Upper lobe of left lung (tissue), 4 donors: ENCODE data around the gene CTNNA1.

Source experiments
- POLR2A ChIP-seq, 4 donors: fragments of 450-650 bp; IDR thresholded peaks; one replicate each; pipeline ENCODE4 v1.5.1; 2016 to 2017; ENCODE audit warnings: antibody characterized with exemption in 4 of 4, mild to moderate bottlenecking in 2 of 4
- POLR2AphosphoS5 ChIP-seq, 2 donors: sonication (generic); formaldehyde crosslinking; IDR thresholded peaks; one replicate each; pipeline ENCODE4 v1.5.1; 2017; ENCODE audit warnings: antibody characterized with exemption in 2 of 2
- TF ChIP-seq, protein P1 (sequence below), 6 experiments: fragments of 450-650 bp in 4 of 6; fragments of 200-600 bp in 2 of 6; sonication (generic) in 2 of 6; IDR thresholded peaks; one replicate each; pipeline ENCODE4 v1.5.1; 2016 to 2019; ENCODE audit warnings: antibody characterized with exemption in 6 of 6

DNA sequence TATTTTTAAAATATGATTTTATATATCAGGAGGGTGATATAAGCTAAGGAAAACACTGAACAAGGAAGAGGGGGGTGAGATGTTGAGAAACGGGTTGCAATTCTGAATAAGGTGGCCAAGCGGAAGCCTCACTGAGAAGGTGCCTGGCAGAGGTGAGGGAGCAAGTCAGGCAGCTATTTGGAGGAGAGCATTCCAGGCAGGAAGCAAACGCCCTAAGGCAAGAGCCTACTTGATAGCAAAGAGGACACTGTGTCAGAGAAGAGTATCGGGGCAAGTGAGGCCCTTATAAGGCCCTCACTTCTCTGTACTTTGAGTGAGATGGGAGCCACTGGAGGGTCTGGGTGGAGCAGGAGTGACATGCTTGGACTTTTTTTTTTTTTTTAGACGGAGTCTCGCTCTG is 8.0 kb upstream of the CTNNA1 start:
- no peak for TF ChIP-seq POLR2A (IDR thresholded peaks at IDR 0.05)
- TF ChIP-seq, protein P1, sequence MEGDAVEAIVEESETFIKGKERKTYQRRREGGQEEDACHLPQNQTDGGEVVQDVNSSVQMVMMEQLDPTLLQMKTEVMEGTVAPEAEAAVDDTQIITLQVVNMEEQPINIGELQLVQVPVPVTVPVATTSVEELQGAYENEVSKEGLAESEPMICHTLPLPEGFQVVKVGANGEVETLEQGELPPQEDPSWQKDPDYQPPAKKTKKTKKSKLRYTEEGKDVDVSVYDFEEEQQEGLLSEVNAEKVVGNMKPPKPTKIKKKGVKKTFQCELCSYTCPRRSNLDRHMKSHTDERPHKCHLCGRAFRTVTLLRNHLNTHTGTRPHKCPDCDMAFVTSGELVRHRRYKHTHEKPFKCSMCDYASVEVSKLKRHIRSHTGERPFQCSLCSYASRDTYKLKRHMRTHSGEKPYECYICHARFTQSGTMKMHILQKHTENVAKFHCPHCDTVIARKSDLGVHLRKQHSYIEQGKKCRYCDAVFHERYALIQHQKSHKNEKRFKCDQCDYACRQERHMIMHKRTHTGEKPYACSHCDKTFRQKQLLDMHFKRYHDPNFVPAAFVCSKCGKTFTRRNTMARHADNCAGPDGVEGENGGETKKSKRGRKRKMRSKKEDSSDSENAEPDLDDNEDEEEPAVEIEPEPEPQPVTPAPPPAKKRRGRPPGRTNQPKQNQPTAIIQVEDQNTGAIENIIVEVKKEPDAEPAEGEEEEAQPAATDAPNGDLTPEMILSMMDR (IDR thresholded peaks at IDR 0.05), result no peak
- TF ChIP-seq POLR2AphosphoS5 (IDR thresholded peaks at IDR 0.05), result peak in 1 of 2 donors; percentile 28
